HUES48 (cell line): ENCODE measurements around the gene SPPL3.

ENCODE experiments used
- H3K27ac ChIP-seq: one replicate; pipeline ENCODE4 v1.7.0; 2013; ENCODE audit warnings: low read depth, low read length, inconsistent platforms
- H3K27me3 ChIP-seq: 2 replicates; pipeline ENCODE4 v1.6.1; 2013; ENCODE audit warnings: mild to moderate bottlenecking, low read length; ENCODE audit not compliant: control insufficient read depth, insufficient read depth
- H3K36me3 ChIP-seq: 2 replicates; pipeline ENCODE4 v1.6.1; 2013; ENCODE audit warnings: low read length; ENCODE audit not compliant: control insufficient read depth, insufficient read depth
- H3K4me1 ChIP-seq: 2 replicates; pipeline ENCODE4 v1.6.1; 2013; ENCODE audit warnings: mild to moderate bottlenecking, low read length; ENCODE audit not compliant: control insufficient read depth, insufficient read depth
- H3K4me3 ChIP-seq: 2 replicates; pipeline ENCODE4 v1.5.1; 2013; ENCODE audit warnings: mild to moderate bottlenecking, low read depth, low read length
- H3K9ac ChIP-seq: 2 replicates; pipeline ENCODE4 v1.6.1; 2013; ENCODE audit warnings: mild to moderate bottlenecking, low read depth, low read length, moderate library complexity
- H3K9me3 ChIP-seq: 2 replicates; pipeline ENCODE4 v1.6.1; 2013; ENCODE audit warnings: low read length; ENCODE audit not compliant: control insufficient read depth, insufficient read depth

Gene SPPL3

DNA sequence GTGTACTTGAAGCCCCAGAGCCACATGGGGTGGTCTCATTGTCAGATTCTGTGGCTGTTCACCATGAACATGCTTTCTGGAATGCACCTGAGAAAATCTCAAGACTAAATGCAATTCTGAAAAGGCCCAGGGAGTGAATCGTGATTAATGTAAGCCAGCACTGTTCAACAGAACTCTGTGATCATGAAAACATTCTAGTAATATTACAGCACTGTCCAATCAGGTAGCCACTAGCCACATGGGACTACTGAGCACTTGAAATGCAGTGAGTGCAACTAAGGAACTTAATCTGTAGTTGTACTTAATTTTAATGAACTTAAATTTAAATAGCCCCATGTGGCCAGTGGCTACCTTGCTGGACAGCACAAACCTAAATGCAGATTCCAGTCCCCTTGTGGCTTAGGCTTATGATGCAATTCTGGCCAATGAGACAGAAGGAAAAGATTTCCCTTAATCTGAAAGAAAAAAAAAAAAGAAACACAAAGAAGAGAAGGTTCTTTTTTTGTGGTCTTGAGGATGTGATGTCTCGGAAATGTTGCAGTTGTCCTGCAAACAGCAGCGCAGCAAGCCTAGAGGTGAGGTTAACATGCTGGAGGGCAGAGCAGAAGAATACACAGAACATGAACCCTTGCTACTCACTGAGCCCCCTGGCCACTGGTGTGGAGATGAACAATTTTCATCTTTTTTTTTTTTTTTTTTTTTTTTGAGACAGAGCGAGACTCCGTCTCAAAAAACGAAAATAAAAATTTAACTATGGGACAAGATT, 48.2 kb downstream of the SPPL3 start:
- Histone ChIP-seq H3K4me3 (no peak overlapping the region), H3K4me1 (no peaks in the 10 kb centered on the region; the same call in 1 of the 2 replicates), H3K27ac (no peak overlapping the region), H3K9ac (no peak overlapping the region), H3K36me3 (no peaks in the 10 kb centered on the region), H3K27me3 (no peaks in the 10 kb centered on the region), H3K9me3 (0 out of 2 replicates have a peak, but pooled peaks cover 3% of the 10 kb centered on the region)

- Histone ChIP-seq H3K27me3 (no peaks in the 10 kb centered on the region), H3K27ac (no peak overlapping the region), H3K4me1 (no peaks in the 10 kb centered on the region; the same call in 1 of the 2 replicates), H3K9me3 (0 out of 2 replicates have a peak, but pooled peaks cover 3% of the 10 kb centered on the region), H3K36me3 (no peaks in the 10 kb centered on the region), H3K4me3 (no peak overlapping the region), H3K9ac (no peak overlapping the region)
Observed at GRCh38 chr12:120854804-120855203, 49.4 kb downstream of the SPPL3 start.

- Histone ChIP-seq H3K9me3 (no peaks in the 10 kb centered on the region), H3K4me3 (no peak overlapping the region), H3K9ac (no peak overlapping the region), H3K27ac (no peak overlapping the region), H3K27me3 (no peaks in the 10 kb centered on the region), H3K36me3 (no peaks in the 10 kb centered on the region), H3K4me1 (peaks cover 4% of the 10 kb centered on the region)
Observed at GRCh38 chr12:120853188-120853587, 51.0 kb downstream of the SPPL3 start.

GRCh38 chr12:120851944-120852343, 52.2 kb downstream of the SPPL3 start:
- H3K36me3 ChIP-seq: no peaks in the 10 kb centered on the region
- no peaks in the 10 kb centered on the region for H3K27me3 ChIP-seq
- H3K4me1 ChIP-seq: peaks cover 4% of the 10 kb centered on the region
- H3K4me3 ChIP-seq: no peak overlapping the region
- H3K9ac ChIP-seq: no peak overlapping the region
- H3K9me3 ChIP-seq: no peaks in the 10 kb centered on the region
- no peak overlapping the region for H3K27ac ChIP-seq

- H3K27me3 ChIP-seq: no peaks in the 10 kb centered on the region
- peaks cover 4% of the 10 kb centered on the region for H3K4me1 ChIP-seq
- no peaks in the 10 kb centered on the region for H3K36me3 ChIP-seq
- no peaks in the 10 kb centered on the region for H3K9me3 ChIP-seq
- H3K4me3 ChIP-seq: no peak overlapping the region
- H3K9ac ChIP-seq: no peak overlapping the region
- H3K27ac ChIP-seq: no peak overlapping the region
Observed at GRCh38 chr12:120851444-120851843, 52.7 kb downstream of the SPPL3 start.

DNA sequence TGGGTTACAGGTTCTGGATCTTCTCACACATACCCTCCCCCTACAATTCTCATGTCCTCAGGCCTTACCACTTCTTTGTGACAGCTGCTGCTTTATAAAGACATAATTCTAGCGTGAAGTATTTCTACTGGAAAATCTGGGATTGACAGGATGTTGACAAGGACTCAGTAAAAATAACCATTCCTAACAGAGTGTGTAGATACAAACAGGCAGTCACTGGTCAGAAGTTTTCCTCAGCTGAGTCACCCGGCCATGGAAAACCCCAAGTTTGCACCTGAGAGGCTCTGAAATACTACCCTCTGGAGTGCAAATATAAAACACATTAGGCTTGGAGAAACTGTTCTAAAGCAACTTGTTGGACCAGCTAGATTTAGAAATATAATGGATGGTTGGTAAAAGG, 54.4 kb downstream of the SPPL3 start:
- no peaks in the 10 kb centered on the region for H3K27me3 ChIP-seq
- no peaks in the 10 kb centered on the region for H3K36me3 ChIP-seq
- H3K27ac ChIP-seq: peak overlapping the region; percentile 67
- peaks cover 4% of the 10 kb centered on the region for H3K4me1 ChIP-seq
- no peak overlapping the region for H3K9ac ChIP-seq
- H3K9me3 ChIP-seq: no peaks in the 10 kb centered on the region
- H3K4me3 ChIP-seq: no peak overlapping the region

- Histone ChIP-seq H3K36me3 (no peaks in the 10 kb centered on the region), H3K9ac (no peak overlapping the region), H3K27me3 (no peaks in the 10 kb centered on the region), H3K27ac (no peak overlapping the region), H3K4me3 (no peak overlapping the region), H3K4me1 (peaks cover 4% of the 10 kb centered on the region), H3K9me3 (no peaks in the 10 kb centered on the region)
Observed at GRCh38 chr12:120847814-120848213, 56.3 kb downstream of the SPPL3 start.

- Histone ChIP-seq H3K9me3 (no peaks in the 10 kb centered on the region), H3K9ac (no peak overlapping the region), H3K4me1 (peaks cover 4% of the 10 kb centered on the region), H3K27ac (no peak overlapping the region), H3K4me3 (no peak overlapping the region), H3K27me3 (no peaks in the 10 kb centered on the region), H3K36me3 (no peaks in the 10 kb centered on the region)
Observed at GRCh38 chr12:120847392-120847791, 56.8 kb downstream of the SPPL3 start.

- Histone ChIP-seq H3K4me1 (peaks cover 4% of the 10 kb centered on the region), H3K9me3 (no peaks in the 10 kb centered on the region), H3K27ac (no peak overlapping the region), H3K9ac (no peak overlapping the region), H3K27me3 (no peaks in the 10 kb centered on the region), H3K4me3 (no peak overlapping the region), H3K36me3 (no peaks in the 10 kb centered on the region)
Observed at GRCh38 chr12:120846721-120847120, 57.4 kb downstream of the SPPL3 start.

DNA sequence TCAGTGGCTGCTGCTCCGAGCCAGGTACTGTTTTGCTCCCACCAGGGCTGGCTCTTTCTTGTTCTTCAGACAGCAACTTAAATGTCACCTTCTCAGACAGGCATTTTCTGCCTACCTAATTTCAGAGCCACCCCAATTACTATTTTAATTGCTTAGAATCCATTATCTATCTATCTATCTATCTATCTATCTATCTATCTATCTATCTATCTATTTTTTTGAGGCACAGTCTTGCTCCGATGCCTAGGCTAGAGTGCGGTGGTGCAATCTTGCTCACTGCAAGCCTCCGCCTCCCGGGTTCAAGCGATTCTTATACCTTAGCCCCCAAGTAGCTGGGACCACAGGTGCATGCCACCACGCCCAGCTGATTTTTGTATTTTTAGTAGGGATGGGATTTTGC, 58.5 kb downstream of the SPPL3 start:
- H3K9ac ChIP-seq: no peak overlapping the region
- H3K9me3 ChIP-seq: no peaks in the 10 kb centered on the region
- H3K4me3 ChIP-seq: no peak overlapping the region
- H3K27ac ChIP-seq: no peak overlapping the region
- H3K36me3 ChIP-seq: no peaks in the 10 kb centered on the region
- H3K4me1 ChIP-seq: peaks cover 4% of the 10 kb centered on the region
- no peaks in the 10 kb centered on the region for H3K27me3 ChIP-seq

DNA sequence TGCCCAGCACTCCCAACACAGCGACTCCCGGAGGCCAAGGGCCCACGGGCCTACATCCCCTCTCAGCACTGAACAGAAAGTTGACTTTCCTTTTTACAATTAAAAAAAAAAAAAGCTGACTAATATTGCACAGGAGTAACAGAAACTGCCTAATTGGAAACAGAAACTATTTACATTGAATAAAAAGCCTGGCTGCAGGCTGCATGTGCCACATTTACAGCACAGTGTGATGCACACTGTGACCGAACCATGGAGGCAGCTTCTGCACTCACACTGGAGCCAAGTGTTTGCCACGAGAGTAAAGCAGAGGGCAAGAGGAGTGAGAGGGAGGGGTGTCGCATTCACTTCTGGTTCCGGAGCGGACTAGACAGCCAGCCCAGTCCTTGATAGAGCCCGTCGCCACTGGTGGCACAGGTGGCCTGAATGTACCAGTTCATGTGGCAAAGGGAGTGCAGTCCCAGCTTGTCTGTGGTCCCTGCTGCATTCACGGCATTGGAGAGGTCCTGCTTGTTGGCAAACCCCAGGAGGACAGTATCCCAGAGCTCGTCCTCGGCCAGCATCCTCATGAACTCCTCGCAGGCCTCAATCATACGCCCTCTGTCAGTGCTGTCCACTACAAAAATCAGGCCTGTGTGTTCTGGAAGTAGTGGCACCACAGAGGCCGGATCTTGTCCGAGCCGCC, 59.2 kb downstream of the SPPL3 start:
- Histone ChIP-seq H3K4me3 (no peak overlapping the region), H3K9ac (no peak overlapping the region), H3K27ac (no peak overlapping the region), H3K36me3 (no peaks in the 10 kb centered on the region), H3K9me3 (no peaks in the 10 kb centered on the region), H3K4me1 (peaks cover 4% of the 10 kb centered on the region), H3K27me3 (no peaks in the 10 kb centered on the region)
